Activated CD8-positive, alpha-beta memory T cell treated with anti-CD3 and anti-CD28 coated beads, Interleukin-2, amount 50 U/mL, for 4 hours (primary cell): ENCODE results near the gene MINDY4B.
"Not testable (repeated sequence)": the region's sequence is repeated elsewhere in the genome, so short reads cannot be mapped to it uniquely, and the experiment has no call there.

Experiments
- DNase-seq: peaks from one replicate; pipeline ENCODE4 v3.0.0-alpha.2; 2020

The MINDY4B gene

GRCh38 chr3:150898046-150898754 lies 7.0 kb downstream of the MINDY4B start:
- no peak for DNase-seq

GRCh38 chr3:150897592-150897991 lies 7.6 kb downstream of the MINDY4B start:
- DNase-seq: no peak

- no peak for DNase-seq
Observed at GRCh38 chr3:150890831-150891230, 14.4 kb downstream of the MINDY4B start.

- no peak for DNase-seq
Observed at GRCh38 chr3:150890295-150890694, 14.9 kb downstream of the MINDY4B start.

GRCh38 chr3:150889106-150889505 lies 16.1 kb downstream of the MINDY4B start:
- no peak for DNase-seq

GRCh38 chr3:150887031-150887430 lies 18.2 kb downstream of the MINDY4B start:
- no peak for DNase-seq

- DNase-seq: no peak
Observed at GRCh38 chr3:150885535-150885934, 19.7 kb downstream of the MINDY4B start.

- DNase-seq: no peak
Observed at GRCh38 chr3:150878996-150879575, 26.2 kb downstream of the MINDY4B start.

- no peak for DNase-seq
Observed at GRCh38 chr3:150878290-150878689, 26.9 kb downstream of the MINDY4B start.

GRCh38 chr3:150877303-150877702 lies 27.9 kb downstream of the MINDY4B start:
- DNase-seq: no peak

GRCh38 chr3:150876611-150877265 lies 28.5 kb downstream of the MINDY4B start:
- DNase-seq: no peak

GRCh38 chr3:150875548-150875947 lies 29.7 kb downstream of the MINDY4B start:
- no peak for DNase-seq

GRCh38 chr3:150874666-150875219 lies 30.5 kb downstream of the MINDY4B start:
- no peak for DNase-seq

GRCh38 chr3:150871192-150871591 lies 34.0 kb downstream of the MINDY4B start:
- DNase-seq: no peak

GRCh38 chr3:150870406-150870805 lies 34.8 kb downstream of the MINDY4B start:
- DNase-seq: no peak

GRCh38 chr3:150868282-150868681 lies 37.0 kb downstream of the MINDY4B start:
- DNase-seq: no peak

- DNase-seq: no peak
Observed at GRCh38 chr3:150867434-150867833, 37.8 kb downstream of the MINDY4B start.

GRCh38 chr3:150863921-150864320 lies 41.3 kb downstream of the MINDY4B start:
- DNase-seq: not testable (repeated sequence)

GRCh38 chr3:150861851-150862250 lies 43.4 kb downstream of the MINDY4B start:
- DNase-seq: no peak

GRCh38 chr3:150857936-150858335 lies 47.3 kb downstream of the MINDY4B start:
- not testable (repeated sequence) for DNase-seq

- no peak for DNase-seq
Observed at GRCh38 chr3:150850191-150850590, 55.0 kb downstream of the MINDY4B start.

- no peak for DNase-seq
Observed at GRCh38 chr3:150848864-150849263, 56.4 kb downstream of the MINDY4B start.

- no peak for DNase-seq
Observed at GRCh38 chr3:150847433-150847832, 57.8 kb downstream of the MINDY4B start.

- DNase-seq: no peak
Observed at GRCh38 chr3:150844484-150844883, 60.8 kb downstream of the MINDY4B start.
